ENCODE measurements around the gene SSH2.

GRCh38 chr17:29576214-29577000 lies 353.6 kb downstream of the SSH2 start:
- TF ChIP-seq CTCF (conservative IDR thresholded peaks at IDR 0.05; ENCODE audit: low read depth, low read length) (no peak), EZH2phosphoT487 (IDR thresholded peaks at IDR 0.05; ENCODE audit: borderline replicate concordance, low read length) (no peak)

All from PC-3 (cell line).